Testis (tissue), 3 donors: ENCODE results near the gene VAPB. TPM values are rescaled to one million over a fixed set of nuclear protein-coding genes. Genes with fewer than 3 reads are reported as not detected.

Experiments used
- DNase-seq: peaks from one replicate; pipeline ENCODE4 v3.0.0-alpha.2; 2019
- H3K27ac ChIP-seq, 2 donors: fragments of 200-600 bp; sonication (generic); one replicate each; pipeline ENCODE4 v1.5.1; 2019
- H3K27me3 ChIP-seq: fragments of 200-600 bp; sonication (generic); one replicate; pipeline ENCODE4 v1.5.1; 2019
- H3K36me3 ChIP-seq: fragments of 200-600 bp; sonication (generic); one replicate; pipeline ENCODE4 v1.5.1; 2017; ENCODE audit warnings: low read depth; ENCODE audit errors: missing control alignments
- H3K4me1 ChIP-seq: fragments of 200-600 bp; sonication (generic); one replicate; pipeline ENCODE4 v1.5.1; 2019
- H3K4me3 ChIP-seq, 2 donors: fragments of 200-600 bp; sonication (generic); one replicate each; pipeline ENCODE4 v1.5.1; 2017 to 2019
- H3K9me3 ChIP-seq: fragments of 200-600 bp; sonication (generic); one replicate; pipeline ENCODE4 v1.5.1; 2017
- CTCF ChIP-seq, 3 experiments: fragments of 450-650 bp in 2 of 3; fragments of 200-600 bp in 1 of 3; sonication (generic) in 1 of 3; IDR thresholded peaks; one replicate each; pipeline ENCODE4 v1.5.1; 2016 to 2019; ENCODE audit warnings: antibody characterized with exemption in 3 of 3, mild to moderate bottlenecking in 2 of 3, moderate library complexity in 1 of 3
- POLR2A ChIP-seq: fragments of 450-650 bp; IDR thresholded peaks from one replicate; pipeline ENCODE4 v1.6.1; 2017; ENCODE audit warnings: antibody characterized with exemption, mild to moderate bottlenecking, moderate library complexity
- WGBS, 2 donors: methylation state at CpG; one replicate each; pipeline ENCODE4 v1.1.5; 2018; 5-methylcytosine and 5-hydroxymethylcytosine counted together
- intact Hi-C: fragments of 100-400 bp; cut with DNase I; formaldehyde crosslinking; loops from one replicate; pipeline ENCODE4 v1.15.1; 2023; ENCODE audit warnings: low total_unique reads
- polyA plus RNA-seq: library from polyadenylated mRNA; stranded (reverse); fragments of 350-450 nt; fragmentation: Illumina TruSeq; extraction: RNeasy Lipid Tissue Mini Kit (QIAGEN cat#74804); gene quantifications from one replicate; pipeline ENCODE4 v1.2.3, GENCODE V29; 2014; ENCODE audit warnings: low read depth, low replicate concordance; ENCODE audit not compliant: insufficient read depth
- total RNA-seq, 2 donors: library from RNA; depleted of rRNA; stranded (reverse); fragments of >200 nt; gene quantifications; one replicate each; pipeline ENCODE4 v1.2.3, GENCODE V29; 2016

VAPB gene
- total and polyA plus RNA-seq, 3 donors from 2014 or later: 23.5 to 31.4 (median 23.8) TPM

DNA sequence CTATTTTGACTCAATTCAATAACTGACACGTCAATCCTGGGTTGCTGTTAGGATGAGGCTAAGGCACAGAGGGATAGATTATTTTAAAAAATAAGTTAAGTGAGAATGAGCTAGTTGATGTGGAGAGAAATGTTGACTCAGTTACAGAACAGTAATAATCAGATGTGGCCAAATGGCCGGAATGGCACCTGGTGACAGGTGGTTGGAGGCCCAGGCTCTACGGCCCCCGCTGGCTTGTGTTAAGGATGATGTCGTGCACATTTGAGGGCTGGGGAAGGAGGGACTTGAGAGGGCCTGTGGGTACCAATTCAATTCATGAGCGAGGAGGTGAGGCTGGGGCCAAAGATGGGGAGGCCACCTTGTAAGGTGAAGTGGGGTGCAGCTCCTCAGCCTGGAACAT lies 94.4 kb downstream of the VAPB start:
- TF ChIP-seq CTCF (IDR thresholded peaks at IDR 0.05): no peak
- no peak for TF ChIP-seq POLR2A
- Histone ChIP-seq H3K4me3 (no peak overlapping the region), H3K27me3 (no peaks in the 10 kb centered on the region), H3K4me1 (no peaks in the 10 kb centered on the region), H3K36me3 (no peaks in the 10 kb centered on the region), H3K9me3 (no peaks in the 10 kb centered on the region), H3K27ac (no peak overlapping the region)
- intact Hi-C loops: no loop called here
- no peak for DNase-seq
- 89% methylated on average over 6 of the region's 6 CpGs for WGBS, 2 donors

DNA sequence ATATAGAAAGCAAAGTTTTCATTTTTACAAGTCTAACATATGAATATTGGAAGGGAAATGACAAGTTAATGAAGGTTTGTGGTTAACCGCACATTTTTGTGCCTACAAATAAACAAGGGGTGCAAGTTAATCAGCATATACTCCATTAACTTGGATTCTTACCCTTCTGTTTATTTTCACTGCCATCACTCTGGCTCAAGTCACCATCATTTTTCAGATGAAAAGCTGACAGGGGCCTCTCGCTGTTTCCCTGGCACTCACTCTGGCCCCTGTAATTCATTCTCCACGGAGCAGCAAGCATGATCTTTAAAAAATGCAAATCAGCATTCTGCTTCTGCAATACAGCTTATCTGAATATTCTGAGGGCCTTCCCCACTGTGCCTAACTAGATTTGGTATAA lies 96.4 kb downstream of the VAPB start:
- WGBS, 2 donors: 88 to 94% methylated on average over 3 of the region's 3 CpGs
- H3K4me3 ChIP-seq: no peak overlapping the region
- H3K4me1 ChIP-seq: no peaks in the 10 kb centered on the region
- DNase-seq: no peak
- H3K27me3 ChIP-seq: no peaks in the 10 kb centered on the region
- TF ChIP-seq POLR2A (no peak), CTCF (IDR thresholded peaks at IDR 0.05) (no peak)
- intact Hi-C loops: no loop called here
- H3K9me3 ChIP-seq: no peaks in the 10 kb centered on the region
- no peak overlapping the region for H3K27ac ChIP-seq
- no peaks in the 10 kb centered on the region for H3K36me3 ChIP-seq

- no peaks in the 10 kb centered on the region for H3K4me1 ChIP-seq
- H3K36me3 ChIP-seq: no peaks in the 10 kb centered on the region
- WGBS, 2 donors: 48 to 56% methylated on average over 1 of the region's 1 CpG
- H3K27ac ChIP-seq: no peak overlapping the region
- H3K27me3 ChIP-seq: no peaks in the 10 kb centered on the region
- no peak for DNase-seq
- no peak overlapping the region for H3K4me3 ChIP-seq
- no peaks in the 10 kb centered on the region for H3K9me3 ChIP-seq
- no peak for TF ChIP-seq POLR2A
- no peak for TF ChIP-seq CTCF (IDR thresholded peaks at IDR 0.05)
- intact Hi-C loops: no loop called here
Measured at GRCh38 chr20:58486207-58486606, 97.2 kb downstream of the VAPB start.

- 86 to 88% methylated on average over 7 of the region's 7 CpGs for WGBS, 2 donors
- intact Hi-C loops: no loop called here
- H3K4me3 ChIP-seq: no peak overlapping the region
- TF ChIP-seq CTCF (IDR thresholded peaks at IDR 0.05) (no peak), POLR2A (no peak)
- DNase-seq: no peak
- no peaks in the 10 kb centered on the region for H3K36me3 ChIP-seq
- no peaks in the 10 kb centered on the region for H3K4me1 ChIP-seq
- no peaks in the 10 kb centered on the region for H3K27me3 ChIP-seq
- no peak overlapping the region for H3K27ac ChIP-seq
- no peaks in the 10 kb centered on the region for H3K9me3 ChIP-seq
Measured at GRCh38 chr20:58492074-58492718, 103.2 kb downstream of the VAPB start.
